Measurements from ENCODE around the gene CENPA. TPM values are rescaled to one million over a fixed set of nuclear protein-coding genes. Genes with fewer than 3 reads are reported as not detected.
A peak's percentile ranks its signal among the peaks of the same experiment; 100 is the strongest.

Gene CENPA
- total RNA-seq = under 1 TPM in 1 of 4 donors, not detected in 3; 0.22 TPM

GRCh38 chr2:26785431-26786206 is at the start of gene CENPA:
TSS of gene CENPA (plus strand) at chr2:26786056. CDS start at chr2:26786197, 141 bp downstream.
- Histone ChIP-seq H3K4me1 (peaks cover 7 to 13% of the 10 kb centered on the region in 2 donors), H3K36me3 (no peaks in the 10 kb centered on the region), H3K27me3 (peaks cover 0 to 10% (median 0%) of the 10 kb centered on the region in 3 donors), H3K27ac (peak within 1 kb of the TSS; percentile 6 to 47 (median 38)), H3K9me3 (no peaks in the 10 kb centered on the region), H3K4me3 (peak within 1 kb of the TSS; percentile 59 to 90 (median 70))
- peak; percentile 97 to 98 for DNase-seq
- in situ Hi-C loops (cut with MboI; ENCODE audit: low sequenced_read_pairs in 4 of 4) (no loop called here), intact Hi-C loops (cut with DNase I; ENCODE audit: low total_unique reads) (loop anchor here (1.0 to 5.0 kb wide), 3 partner anchors 13 to 287 kb away; partner anchors contain the start of genes OST4 and SLC35F6)
- TF ChIP-seq CTCF (IDR thresholded peaks at IDR 0.05 in 4 of 5, conservative IDR thresholded peaks at IDR 0.05 in 1 of 5) (peak in 3 of 5 experiments; percentile 40 to 56 (median 45)), POLR2A (IDR thresholded peaks at IDR 0.05) (peak; percentile 7 to 27)
- peak; percentile 100 for ATAC-seq

- no peak for ATAC-seq
- Histone ChIP-seq H3K27me3 (no peaks in the 10 kb centered on the region), H3K36me3 (no peaks in the 10 kb centered on the region), H3K9me3 (no peaks in the 10 kb centered on the region), H3K27ac (no peak overlapping the region), H3K4me3 (no peak overlapping the region), H3K4me1 (peaks cover 0 to 3% of the 10 kb centered on the region in 2 donors)
- in situ Hi-C loops (cut with MboI; ENCODE audit: low sequenced_read_pairs in 4 of 4) = loop anchor here in 1 of 4 donors (5.0 kb wide), 1 partner anchor 135 kb away; no protein-coding TSS in a partner anchor
- intact Hi-C loops (cut with DNase I; ENCODE audit: low total_unique reads) = no loop called here
- no peak for DNase-seq
- TF ChIP-seq CTCF (IDR thresholded peaks at IDR 0.05 in 4 of 5, conservative IDR thresholded peaks at IDR 0.05 in 1 of 5) = no peak
These were observed 48.6 kb upstream of the CENPA start for GRCh38 chr2:26737221-26737620.

GRCh38 chr2:26738481-26738880 is 47.4 kb upstream of the CENPA start:
- no peak overlapping the region for H3K4me3 ChIP-seq
- in situ Hi-C loops (cut with MboI; ENCODE audit: low sequenced_read_pairs in 4 of 4) = loop anchor here in 1 of 4 donors (5.0 kb wide), 1 partner anchor 136 kb away; no protein-coding TSS in a partner anchor
- DNase-seq = no peak
- no peaks in the 10 kb centered on the region for H3K27me3 ChIP-seq
- no peak overlapping the region for H3K27ac ChIP-seq
- TF ChIP-seq POLR2A (IDR thresholded peaks at IDR 0.05) (no peak), CTCF (IDR thresholded peaks at IDR 0.05 in 4 of 5, conservative IDR thresholded peaks at IDR 0.05 in 1 of 5) (no peak)
- H3K4me1 ChIP-seq = peaks cover 0 to 8% of the 10 kb centered on the region in 2 donors
- H3K9me3 ChIP-seq = no peaks in the 10 kb centered on the region
- H3K36me3 ChIP-seq = no peaks in the 10 kb centered on the region
- intact Hi-C loops (cut with DNase I; ENCODE audit: low total_unique reads) = no loop called here
- ATAC-seq = no peak

- Histone ChIP-seq H3K4me1 (peaks cover 0 to 8% of the 10 kb centered on the region in 2 donors), H3K9me3 (no peaks in the 10 kb centered on the region), H3K4me3 (no peak overlapping the region), H3K27ac (no peak overlapping the region), H3K27me3 (no peaks in the 10 kb centered on the region), H3K36me3 (no peaks in the 10 kb centered on the region)
- ATAC-seq (no peak), DNase-seq (no peak)
- TF ChIP-seq POLR2A (IDR thresholded peaks at IDR 0.05) = no peak
- no peak for TF ChIP-seq CTCF (IDR thresholded peaks at IDR 0.05 in 4 of 5, conservative IDR thresholded peaks at IDR 0.05 in 1 of 5)
- intact Hi-C loops (cut with DNase I; ENCODE audit: low total_unique reads) = no loop called here
- in situ Hi-C loops (cut with MboI; ENCODE audit: low sequenced_read_pairs in 4 of 4) = loop anchor here in 1 of 4 donors (5.0 kb wide), 1 partner anchor 137 kb away; no protein-coding TSS in a partner anchor
These were observed 46.3 kb upstream of the CENPA start for GRCh38 chr2:26739514-26739913.
